CD4-positive, alpha-beta T cell treated with Interleukin-15 for 4 hours (primary cell): ENCODE measurements around the gene MT1H.
"Not testable (repeated sequence)": the region's sequence is repeated elsewhere in the genome, so short reads cannot be mapped to it uniquely, and the experiment has no call there.

Experiments
- DNase-seq: peaks from one replicate; pipeline ENCODE4 v3.0.0-alpha.2; 2020; ENCODE audit warnings: low spot score

MT1H gene

DNA sequence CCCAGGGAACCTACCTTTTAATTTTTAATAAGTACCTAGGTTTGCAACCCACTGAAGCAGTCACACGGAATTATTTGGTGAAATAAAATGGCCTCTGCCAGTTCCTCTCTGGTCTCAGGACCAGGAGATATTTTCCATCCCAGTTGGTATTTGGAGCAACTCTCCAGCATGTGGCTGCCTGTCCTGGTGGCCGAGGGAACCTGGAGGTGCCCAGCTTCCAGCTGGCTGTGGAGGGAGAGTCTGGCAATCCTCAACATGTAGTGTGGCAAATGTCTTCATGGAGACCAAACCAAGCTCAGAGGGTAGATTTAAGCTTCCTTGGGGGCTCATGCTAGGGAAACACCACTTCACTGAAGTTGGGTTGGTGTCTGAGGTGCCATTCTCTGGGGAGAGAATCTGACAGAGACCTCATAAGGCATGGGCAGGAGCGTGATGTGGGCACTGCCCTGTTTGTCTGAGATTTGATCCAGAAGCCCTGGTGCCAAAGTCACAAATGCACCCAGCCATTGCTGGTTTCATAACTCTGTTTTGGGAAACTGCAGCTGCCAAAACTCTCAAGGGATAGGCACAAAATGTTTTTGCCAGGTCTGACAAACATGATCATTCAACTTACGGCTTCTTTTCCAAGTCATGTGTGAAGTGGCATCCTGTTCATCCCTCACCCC lies 15.4 kb downstream of the MT1H start:
- no peak for DNase-seq

GRCh38 chr16:56686758-56687157 lies 17.1 kb downstream of the MT1H start:
- no peak for DNase-seq

DNA sequence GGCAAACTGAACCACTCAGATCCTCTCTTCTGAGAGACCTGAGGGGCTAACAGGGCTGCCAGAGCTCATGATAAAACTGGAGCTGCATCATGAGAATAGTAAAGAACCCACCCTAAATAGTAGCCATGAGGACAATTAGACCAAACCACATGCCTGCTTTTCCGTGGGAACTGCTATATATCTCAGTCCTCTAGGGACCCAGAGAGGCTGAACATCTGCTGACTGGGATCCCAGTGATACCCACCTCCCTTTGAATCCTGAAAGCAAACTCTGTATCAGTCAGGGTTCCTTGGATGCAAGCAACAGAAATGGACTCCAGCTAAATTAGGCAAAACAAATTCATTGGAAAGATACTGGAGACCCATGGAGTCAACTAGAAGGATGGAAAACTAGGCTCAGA lies 19.1 kb downstream of the MT1H start:
- DNase-seq, result no peak

GRCh38 chr16:56689171-56689570 lies 19.6 kb downstream of the MT1H start:
- DNase-seq, result no peak

DNA sequence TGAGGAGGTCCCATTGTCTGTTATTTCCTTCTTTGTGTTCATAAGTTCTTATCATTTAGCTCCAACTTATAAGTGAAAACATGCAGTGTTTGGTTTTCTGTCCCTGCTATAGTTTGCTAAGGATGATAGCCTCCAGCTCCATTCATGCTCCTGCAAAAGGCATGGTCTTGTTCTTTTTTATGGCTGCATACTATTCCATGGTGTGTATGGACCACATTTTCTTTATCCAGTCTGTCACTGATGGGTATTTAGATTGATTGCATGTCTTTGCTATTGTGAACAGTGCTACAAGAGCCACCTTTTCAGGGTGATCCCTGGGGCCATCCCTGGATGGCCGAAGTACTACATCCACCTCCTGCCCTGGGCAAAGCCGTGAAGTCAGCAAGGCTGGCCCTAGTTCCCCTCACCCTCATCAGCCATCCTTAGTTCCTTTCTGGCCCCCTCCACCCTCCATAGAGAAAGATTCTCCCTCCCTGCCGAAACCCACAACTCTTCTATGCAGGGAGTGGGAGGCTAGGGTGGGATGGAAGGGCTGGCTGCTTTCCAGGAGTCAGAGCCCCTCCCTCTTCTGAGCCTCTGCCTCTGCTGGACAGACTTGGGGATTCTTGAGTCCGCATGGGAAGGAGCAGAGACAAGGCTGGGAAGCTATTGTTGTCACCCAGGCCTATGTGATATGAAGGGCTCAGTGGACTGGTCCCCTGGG lies 21.0 kb downstream of the MT1H start:
- DNase-seq, result no peak

- no peak for DNase-seq
These were observed 22.3 kb downstream of the MT1H start for GRCh38 chr16:56691885-56692284.

DNA sequence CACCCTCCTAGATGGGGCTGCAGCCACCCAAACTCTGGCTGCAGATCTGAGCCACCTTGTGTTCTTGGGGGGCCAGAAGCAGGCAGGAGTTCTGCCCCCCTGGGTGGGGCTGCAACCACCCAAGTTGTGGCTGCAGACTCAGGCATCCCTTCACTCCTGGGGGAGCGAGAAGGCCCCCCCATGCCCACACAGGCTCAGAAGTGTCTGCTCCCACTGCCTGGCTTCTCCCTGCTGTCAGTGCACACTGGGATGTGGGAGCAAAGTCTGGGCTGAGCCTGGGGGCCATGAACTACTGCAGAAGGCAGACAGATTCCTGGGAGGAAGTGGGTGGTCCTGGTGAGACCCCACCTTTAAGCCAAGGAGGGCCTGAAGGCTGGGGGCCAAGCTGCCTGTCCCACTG lies 25.6 kb downstream of the MT1H start:
- DNase-seq, result no peak

DNA sequence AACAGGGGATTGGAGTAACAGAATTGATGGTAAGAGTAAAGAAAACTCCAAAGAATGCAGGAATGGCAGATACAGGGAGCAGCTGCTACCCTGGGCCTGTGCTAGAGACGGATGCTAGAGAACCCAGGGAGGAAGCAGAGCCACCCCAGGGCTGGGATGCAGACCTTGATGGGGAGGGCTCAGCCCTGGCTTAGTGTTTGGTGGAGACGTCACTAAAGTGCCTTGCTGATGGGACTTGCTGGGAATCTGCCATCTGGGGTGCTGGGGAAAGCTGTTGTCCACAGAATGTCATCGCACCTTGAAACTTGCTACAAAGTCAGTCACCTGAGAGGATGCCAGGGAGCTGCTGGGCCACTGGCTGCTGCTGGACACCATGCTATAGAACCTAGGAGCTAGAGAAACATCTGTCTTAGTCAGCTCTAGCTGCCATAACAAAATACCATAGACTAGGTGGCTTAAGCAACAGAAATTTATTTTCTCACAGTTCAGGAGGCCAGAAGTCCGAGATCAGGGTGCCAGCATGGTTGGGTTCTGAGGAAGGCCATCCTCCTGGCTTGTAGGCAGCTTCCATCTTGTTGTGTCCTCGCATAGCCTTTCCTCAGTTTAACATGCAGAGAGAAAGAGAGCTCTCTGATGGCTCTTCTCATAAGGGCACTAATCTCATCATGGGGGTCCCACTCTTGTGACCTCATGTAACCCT lies 28.0 kb downstream of the MT1H start:
- DNase-seq, result no peak

DNA sequence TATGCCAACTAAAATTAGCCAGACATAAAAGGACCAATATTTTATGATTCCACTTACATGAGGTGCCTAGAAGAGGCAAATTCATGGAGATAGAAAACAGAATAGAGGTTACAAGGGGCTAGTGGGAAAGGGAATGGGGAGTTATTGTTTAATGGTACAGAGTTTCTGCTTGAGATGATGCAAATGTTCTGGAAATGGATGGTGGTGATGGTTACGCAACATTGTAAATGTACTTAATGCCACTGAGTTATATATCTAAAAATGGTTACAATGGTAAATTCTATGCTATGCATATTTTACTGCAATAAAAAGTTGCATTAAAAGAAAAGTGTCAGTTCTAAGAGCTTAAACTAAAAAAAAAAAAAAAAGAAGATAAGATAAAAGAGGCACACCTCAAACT lies 30.6 kb downstream of the MT1H start:
- DNase-seq, result no peak

- no peak for DNase-seq
These were observed 31.0 kb downstream of the MT1H start for GRCh38 chr16:56700631-56701030.

- DNase-seq, result no peak
These were observed 31.9 kb downstream of the MT1H start for GRCh38 chr16:56701534-56701933.

DNA sequence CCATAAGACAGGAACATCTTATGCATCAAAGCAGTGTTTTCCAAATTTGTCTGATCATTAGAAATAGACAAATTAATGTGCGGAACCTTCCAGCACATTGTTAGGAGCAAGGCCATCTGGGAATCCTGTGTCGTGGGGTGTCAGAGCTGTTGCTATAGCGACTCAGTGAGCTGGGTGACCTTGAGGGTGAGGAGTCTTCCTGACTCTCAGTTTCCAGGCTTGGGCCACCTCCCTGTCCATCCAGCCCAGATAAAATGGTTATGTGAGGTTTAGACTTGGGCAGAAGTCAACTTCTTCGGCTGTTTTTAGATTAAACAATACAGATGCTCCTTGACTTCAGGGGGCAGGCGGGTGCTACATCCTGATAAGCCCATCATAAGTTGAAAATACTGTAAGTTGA lies 33.2 kb downstream of the MT1H start:
- no peak for DNase-seq

GRCh38 chr16:56708525-56709442 lies 39.2 kb downstream of the MT1H start:
- peak; percentile 33 for DNase-seq

DNA sequence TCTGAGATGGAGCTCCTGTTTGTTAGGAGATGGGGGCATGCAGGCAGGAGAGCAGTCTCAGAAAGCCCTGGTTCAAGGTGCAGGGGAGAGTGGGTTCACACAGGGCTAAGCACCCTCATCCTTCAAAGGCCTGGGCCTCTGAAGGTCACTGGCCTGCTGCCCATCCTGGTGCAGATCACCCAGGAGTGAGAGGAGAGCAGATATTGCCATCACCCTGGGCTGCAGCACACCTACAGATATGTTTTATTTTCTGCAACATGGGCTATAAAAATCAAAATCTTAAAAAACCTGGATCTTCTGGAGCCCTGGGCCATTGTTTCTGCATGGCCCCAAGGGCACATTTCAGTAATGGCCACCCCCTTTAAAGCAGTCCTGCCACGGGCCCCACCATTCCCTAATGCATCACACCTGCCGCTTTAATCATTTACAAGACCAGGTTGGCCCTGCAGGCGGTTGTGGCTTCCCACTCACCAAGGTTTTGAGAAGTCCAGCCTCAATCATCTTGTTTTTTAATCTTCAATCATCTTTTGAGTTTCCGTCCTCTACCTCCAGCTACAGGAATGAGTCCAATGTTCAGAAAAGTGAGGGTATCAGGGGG lies 39.9 kb downstream of the MT1H start:
- DNase-seq, result no peak

GRCh38 chr16:56710181-56710737 lies 40.6 kb downstream of the MT1H start:
- DNase-seq, result no peak

GRCh38 chr16:56711862-56712261 lies 42.2 kb downstream of the MT1H start:
- DNase-seq, result no peak

DNA sequence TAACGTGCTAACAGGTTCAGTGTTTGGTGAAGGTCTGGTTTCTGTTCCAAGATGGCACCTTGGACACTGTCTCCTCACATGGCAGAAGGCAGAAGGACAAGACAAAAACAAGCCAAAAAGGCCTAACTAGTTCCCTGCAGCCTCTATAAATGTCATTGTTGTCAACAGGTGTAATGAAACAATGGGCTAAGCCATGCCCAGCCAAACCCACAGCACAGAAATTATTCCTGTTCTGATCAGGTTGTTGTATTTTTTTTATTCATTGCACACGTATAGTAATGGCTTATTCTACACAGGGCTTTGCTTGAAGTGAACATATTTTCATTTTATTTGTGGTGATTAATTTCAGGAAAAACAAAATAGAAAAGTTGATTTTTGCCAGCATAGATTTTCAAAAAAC lies 44.2 kb downstream of the MT1H start:
- DNase-seq, result no peak

- no peak for DNase-seq
These were observed 45.5 kb downstream of the MT1H start for GRCh38 chr16:56715126-56715525.

DNA sequence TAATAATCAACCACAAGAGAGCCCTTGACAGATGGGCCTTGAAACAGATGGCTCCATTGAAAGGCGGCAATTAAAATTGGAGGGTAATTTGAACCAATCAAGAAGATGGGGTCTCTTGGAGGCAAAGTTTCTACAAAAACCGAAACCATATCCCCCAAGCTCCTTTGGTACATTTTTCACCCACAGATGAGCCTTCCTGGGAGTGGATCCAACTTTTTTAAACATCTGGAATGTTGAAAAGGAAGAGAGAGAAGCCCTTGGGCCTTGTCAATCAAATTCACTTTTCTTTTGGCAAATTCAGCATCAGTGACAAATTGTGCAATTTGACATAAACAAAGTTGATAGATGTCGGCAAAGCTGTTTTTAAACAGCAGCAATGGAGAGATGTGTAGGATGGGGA lies 47.1 kb downstream of the MT1H start:
- DNase-seq, result no peak

DNA sequence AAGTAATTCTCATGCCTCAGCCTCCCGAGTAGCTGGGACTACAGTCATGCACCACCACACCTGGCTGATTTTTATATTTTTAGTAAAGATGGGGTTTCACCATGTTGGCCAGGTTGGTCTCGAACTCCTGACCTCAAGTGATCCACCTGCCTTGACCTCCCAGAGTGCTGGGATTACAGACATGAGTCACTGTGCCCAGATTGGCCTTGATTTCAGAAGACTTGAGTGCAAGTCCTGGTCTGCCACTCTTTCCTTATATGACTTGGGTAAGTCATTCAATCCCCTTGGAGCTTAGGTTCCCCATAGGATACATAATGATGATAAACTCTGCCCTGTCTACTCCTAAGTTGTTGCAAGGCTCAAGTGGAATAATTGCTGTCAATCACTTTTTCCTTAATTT lies 47.9 kb downstream of the MT1H start:
- DNase-seq, result not testable (repeated sequence)
